GM19025 (cell line): Measurements from ENCODE around the gene SEPTIN10.
"Not testable (repeated sequence)": the region's sequence is repeated elsewhere in the genome, so short reads cannot be mapped to it uniquely, and the experiment has no call there.

ENCODE experiments used
- ATAC-seq: cut with Tn5 transposase; IDR thresholded peaks from one replicate; pipeline ENCODE4 v1.9.1; 2021; ENCODE audit warnings: mild to moderate bottlenecking, low read depth, moderate library complexity; ENCODE audit not compliant: unreplicated experiment

Gene SEPTIN10

GRCh38 chr2:109554758-109555157 is 59.0 kb downstream of the SEPTIN10 start:
- no peak for ATAC-seq

- no peak for ATAC-seq
Observed at GRCh38 chr2:109549016-109549590, 64.7 kb downstream of the SEPTIN10 start.

GRCh38 chr2:109547280-109547679 is 66.5 kb downstream of the SEPTIN10 start:
- ATAC-seq: no peak

GRCh38 chr2:109545828-109546713 is 67.7 kb downstream of the SEPTIN10 start:
- no peak for ATAC-seq

- ATAC-seq: no peak
Observed at GRCh38 chr2:109542384-109542783, 71.4 kb downstream of the SEPTIN10 start.

GRCh38 chr2:109538546-109538945 is 75.2 kb downstream of the SEPTIN10 start:
- ATAC-seq: no peak

- ATAC-seq: no peak
Observed at GRCh38 chr2:109537565-109538222, 76.1 kb downstream of the SEPTIN10 start.

GRCh38 chr2:109536556-109536955 is 77.2 kb downstream of the SEPTIN10 start:
- not testable (repeated sequence) for ATAC-seq

GRCh38 chr2:109535217-109535946 is 78.4 kb downstream of the SEPTIN10 start:
- no peak for ATAC-seq

- ATAC-seq: no peak
Observed at GRCh38 chr2:109533823-109534222, 79.9 kb downstream of the SEPTIN10 start.

- ATAC-seq: no peak
Observed at GRCh38 chr2:109532728-109533076, 81.1 kb downstream of the SEPTIN10 start.

- no peak for ATAC-seq
Observed at GRCh38 chr2:109531896-109532727, 81.7 kb downstream of the SEPTIN10 start.

GRCh38 chr2:109531221-109531620 is 82.5 kb downstream of the SEPTIN10 start:
- no peak for ATAC-seq

- ATAC-seq: no peak
Observed at GRCh38 chr2:109530712-109531111, 83.1 kb downstream of the SEPTIN10 start.

GRCh38 chr2:109529532-109530449 is 84.0 kb downstream of the SEPTIN10 start:
- no peak for ATAC-seq

GRCh38 chr2:109528811-109529501 is 84.8 kb downstream of the SEPTIN10 start:
- ATAC-seq: no peak

- no peak for ATAC-seq
Observed at GRCh38 chr2:109527846-109528705, 85.7 kb downstream of the SEPTIN10 start.
